Measurements from ENCODE around the gene IL4R. TPM values are rescaled to one million over a fixed set of nuclear protein-coding genes. Genes with fewer than 3 reads are reported as not detected.

The IL4R gene
- total and polyA plus RNA-seq, 2 of the 8 experiments (the other 6 are each of a cell fraction or from before 2014, with no cell fraction given): 29.1 to 29.4 TPM

DNA sequence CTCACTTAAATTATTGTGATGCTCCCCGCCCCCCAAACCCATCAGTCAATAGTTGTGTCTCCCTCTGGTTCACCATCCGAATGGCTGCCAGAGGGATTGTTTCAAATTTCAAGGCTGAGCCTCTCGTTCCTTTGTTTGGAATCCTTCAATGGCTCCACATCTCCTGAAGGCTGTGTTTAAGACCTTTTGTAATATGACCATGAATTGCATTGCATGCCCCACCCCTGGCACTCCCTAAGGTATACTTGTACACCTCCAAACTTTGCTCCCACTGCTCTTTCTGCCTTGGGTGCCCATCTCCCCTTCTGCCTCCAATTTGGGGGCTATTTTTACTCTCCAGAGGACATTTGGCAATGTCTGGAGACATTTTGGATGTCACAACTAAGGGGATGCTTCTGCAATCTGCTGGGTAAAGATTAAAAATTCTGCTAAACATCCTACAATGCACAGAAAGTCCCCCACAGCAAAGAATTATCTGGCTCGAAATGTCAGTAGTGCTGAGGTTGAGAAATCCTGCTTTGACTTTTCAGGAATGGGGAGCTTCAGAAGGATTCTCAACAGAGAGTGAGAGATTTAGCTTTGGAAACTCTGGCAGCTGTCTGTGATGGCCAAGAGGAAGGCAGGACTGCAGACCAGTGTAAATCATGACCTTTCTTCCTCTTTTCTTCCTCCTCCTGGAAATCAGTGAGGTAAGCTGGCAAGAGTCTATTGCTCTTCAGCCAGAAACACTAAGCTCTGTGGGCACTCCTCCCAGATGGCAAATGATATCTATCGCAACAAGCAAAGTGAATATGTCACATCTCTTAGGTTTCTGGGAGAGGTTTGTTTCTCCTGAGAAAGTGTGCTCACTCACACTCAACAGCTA lies 8.7 kb upstream of the IL4R start (continued):
- no peak for TF ChIP-seq GABPA (IDR thresholded peaks at IDR 0.05; ENCODE audit: borderline replicate concordance, insufficient read depth, low read length)
- no peak for TF ChIP-seq POU5F1 (IDR thresholded peaks at IDR 0.05; ENCODE audit: low read depth, low read length)
- TF ChIP-seq EGR1 (IDR thresholded peaks at IDR 0.05; ENCODE audit: borderline replicate concordance, low read depth, low read length): no peak

All from H1 (cell line).